Trophoblast cell (in vitro differentiated cells and primary cell): ENCODE measurements around the gene CELF1.

ENCODE experiments used
- DNase-seq, 2 donors: peaks; one replicate each; pipeline ENCODE4 v3.0.0-alpha.2; 2016
- H2AFZ ChIP-seq: 2 replicates; pipeline ENCODE4 v1.6.1; 2013; ENCODE audit warnings: low read length, moderate library complexity, mild to moderate bottlenecking; ENCODE audit not compliant: insufficient read depth, poor library complexity
- H2AK5ac ChIP-seq: 2 replicates; pipeline ENCODE4 v1.6.1; 2013; ENCODE audit warnings: mild to moderate bottlenecking, low read length
- H2BK120ac ChIP-seq: 2 replicates; pipeline ENCODE4 v1.6.1; 2013; ENCODE audit warnings: low read length, mild to moderate bottlenecking, moderate library complexity; ENCODE audit not compliant: insufficient read depth, poor library complexity
- H2BK12ac ChIP-seq: 2 replicates; pipeline ENCODE4 v1.6.1; 2013; ENCODE audit warnings: mild to moderate bottlenecking, low read length, moderate library complexity
- H2BK5ac ChIP-seq: 2 replicates; pipeline ENCODE4 v1.6.1; 2013; ENCODE audit warnings: low read length, low read depth, moderate library complexity, mild to moderate bottlenecking; ENCODE audit not compliant: poor library complexity
- H3K14ac ChIP-seq: 2 replicates; pipeline ENCODE4 v1.6.1; 2013; ENCODE audit warnings: mild to moderate bottlenecking, low read length
- H3K18ac ChIP-seq: 2 replicates; pipeline ENCODE4 v1.6.1; 2013; ENCODE audit warnings: mild to moderate bottlenecking, low read length
- H3K23ac ChIP-seq: 2 replicates; pipeline ENCODE4 v1.6.1; 2013; ENCODE audit warnings: low read length
- H3K27ac ChIP-seq: 2 replicates; pipeline ENCODE4 v1.5.1; 2013; ENCODE audit warnings: low read depth, mild to moderate bottlenecking, inconsistent platforms, low read length, moderate library complexity
- H3K27me3 ChIP-seq: 2 replicates; pipeline ENCODE4 v1.6.1; 2013; ENCODE audit warnings: inconsistent platforms, mild to moderate bottlenecking, low read length, moderate library complexity; ENCODE audit not compliant: insufficient read depth
- H3K36me3 ChIP-seq, 2 experiments: 1 replicate in 1 of 2; 2 replicates in 1 of 2; pipeline ENCODE4 v1.6.1; 2013; ENCODE audit warnings: low read length in 2 of 2, mild to moderate bottlenecking in 2 of 2, moderate library complexity in 1 of 2; ENCODE audit not compliant: insufficient read depth in 2 of 2, control insufficient read depth in 1 of 2
- H3K4ac ChIP-seq: 2 replicates; pipeline ENCODE4 v1.6.1; 2013; ENCODE audit warnings: low read depth, mild to moderate bottlenecking, low read length, moderate library complexity
- H3K4me1 ChIP-seq, 2 experiments: 1 replicate in 1 of 2; 2 replicates in 1 of 2; pipeline ENCODE4 v1.6.1; 2013; ENCODE audit warnings: low read length in 2 of 2, mild to moderate bottlenecking in 2 of 2, moderate library complexity in 1 of 2; ENCODE audit not compliant: insufficient read depth in 2 of 2, control insufficient read depth in 1 of 2
- H3K4me2 ChIP-seq: 2 replicates; pipeline ENCODE4 v1.6.1; 2013; ENCODE audit warnings: inconsistent platforms, mild to moderate bottlenecking, low read length, moderate library complexity
- H3K4me3 ChIP-seq: 2 replicates; pipeline ENCODE4 v1.5.1; 2013; ENCODE audit warnings: mild to moderate bottlenecking, low read depth, low read length, inconsistent platforms
- H3K79me1 ChIP-seq: one replicate; pipeline ENCODE4 v1.6.1; 2013; ENCODE audit warnings: low read length
- H3K79me2 ChIP-seq: 2 replicates; pipeline ENCODE4 v1.6.1; 2013; ENCODE audit warnings: low read length, mild to moderate bottlenecking; ENCODE audit not compliant: control insufficient read depth, insufficient read depth, poor library complexity
- H3K9ac ChIP-seq: 2 replicates; pipeline ENCODE4 v1.6.1; 2013; ENCODE audit warnings: mild to moderate bottlenecking, low read length
- H3K9me3 ChIP-seq: 2 replicates; pipeline ENCODE4 v1.6.1; 2013; ENCODE audit warnings: low read depth, mild to moderate bottlenecking, control low read depth, inconsistent platforms, low read length; ENCODE audit not compliant: insufficient read depth
- H4K12ac ChIP-seq: 2 replicates; pipeline ENCODE4 v1.6.1; 2013; ENCODE audit warnings: low read depth, mild to moderate bottlenecking, low read length, moderate library complexity
- H4K8ac ChIP-seq: 2 replicates; pipeline ENCODE4 v1.6.1; 2013; ENCODE audit warnings: low read depth, mild to moderate bottlenecking, low read length, moderate library complexity
- H4K91ac ChIP-seq: one replicate; pipeline ENCODE4 v1.6.1; 2013; ENCODE audit warnings: low read depth, mild to moderate bottlenecking, low read length, moderate library complexity
- WGBS: extraction: QIAGEN DNeasy Blood & Tissue Kit; methylation state at CpG from one replicate; pipeline ENCODE4 v1.1.7; 2013; ENCODE audit warnings: missing lambda C conversion rate; ENCODE audit not compliant: insufficient read length, insufficient coverage; ENCODE audit errors: extremely low coverage; 5-methylcytosine and 5-hydroxymethylcytosine counted together

The CELF1 gene

GRCh38 chr11:47440054-47440476, 112.9 kb downstream of the CELF1 start:
- WGBS: no CpG with 5 or more reads among the region's 2 CpGs
- H3K18ac ChIP-seq: no peak overlapping the region
- no peak overlapping the region for H2BK5ac ChIP-seq
- no peaks in the 10 kb centered on the region for H3K79me1 ChIP-seq
- no peaks in the 10 kb centered on the region for H3K27me3 ChIP-seq
- no peaks in the 10 kb centered on the region for H3K36me3 ChIP-seq
- H2AK5ac ChIP-seq: no peak overlapping the region
- no peak overlapping the region for H3K4me3 ChIP-seq
- no peak overlapping the region for H4K91ac ChIP-seq
- H3K4ac ChIP-seq: no peak overlapping the region
- no peak overlapping the region for H3K23ac ChIP-seq
- no peak overlapping the region for H2AFZ ChIP-seq
- no peak overlapping the region for H4K8ac ChIP-seq
- H3K4me1 ChIP-seq: no peaks in the 10 kb centered on the region
- no peaks in the 10 kb centered on the region for H3K79me2 ChIP-seq
- H3K9me3 ChIP-seq: no peaks in the 10 kb centered on the region
- H3K4me2 ChIP-seq: no peak overlapping the region
- no peak overlapping the region for H4K12ac ChIP-seq
- no peak overlapping the region for H3K27ac ChIP-seq
- DNase-seq: no peak
- H3K9ac ChIP-seq: no peak overlapping the region
- H3K14ac ChIP-seq: no peak overlapping the region
- H2BK120ac ChIP-seq: no peak overlapping the region
- H2BK12ac ChIP-seq: no peak overlapping the region

- Histone ChIP-seq H3K9ac (no peak overlapping the region), H3K27ac (no peak overlapping the region), H2BK120ac (no peak overlapping the region), H3K9me3 (no peaks in the 10 kb centered on the region), H3K18ac (no peak overlapping the region), H3K23ac (no peak overlapping the region), H2BK12ac (no peak overlapping the region), H3K4me2 (no peak overlapping the region), H2AFZ (no peak overlapping the region), H3K14ac (no peak overlapping the region), H3K4ac (no peak overlapping the region), H2BK5ac (no peak overlapping the region), H3K79me1 (no peaks in the 10 kb centered on the region), H2AK5ac (no peak overlapping the region), H3K4me1 (no peaks in the 10 kb centered on the region), H4K8ac (no peak overlapping the region), H3K36me3 (no peaks in the 10 kb centered on the region), H3K4me3 (no peak overlapping the region), H3K27me3 (no peaks in the 10 kb centered on the region), H4K12ac (no peak overlapping the region), H3K79me2 (no peaks in the 10 kb centered on the region), H4K91ac (no peak overlapping the region)
- no CpG with 5 or more reads among the region's 18 CpGs for WGBS
- no peak for DNase-seq
These were observed 114.2 kb downstream of the CELF1 start for GRCh38 chr11:47438721-47439120.

GRCh38 chr11:47437746-47438418, 115.0 kb downstream of the CELF1 start:
- Histone ChIP-seq H3K27ac (no peak overlapping the region), H4K8ac (no peak overlapping the region), H2AFZ (no peak overlapping the region), H3K4me3 (no peak overlapping the region), H3K79me1 (no peaks in the 10 kb centered on the region), H3K9ac (no peak overlapping the region), H2BK12ac (no peak overlapping the region), H3K79me2 (no peaks in the 10 kb centered on the region), H2BK5ac (no peak overlapping the region), H3K18ac (no peak overlapping the region), H3K23ac (no peak overlapping the region), H3K4me1 (no peaks in the 10 kb centered on the region), H2BK120ac (no peak overlapping the region), H3K36me3 (no peaks in the 10 kb centered on the region), H2AK5ac (no peak overlapping the region), H3K4ac (no peak overlapping the region), H4K91ac (no peak overlapping the region), H3K9me3 (no peaks in the 10 kb centered on the region), H3K27me3 (no peaks in the 10 kb centered on the region), H3K14ac (no peak overlapping the region), H4K12ac (no peak overlapping the region), H3K4me2 (no peak overlapping the region)
- DNase-seq: no peak
- WGBS: no CpG with 5 or more reads among the region's 16 CpGs

DNA sequence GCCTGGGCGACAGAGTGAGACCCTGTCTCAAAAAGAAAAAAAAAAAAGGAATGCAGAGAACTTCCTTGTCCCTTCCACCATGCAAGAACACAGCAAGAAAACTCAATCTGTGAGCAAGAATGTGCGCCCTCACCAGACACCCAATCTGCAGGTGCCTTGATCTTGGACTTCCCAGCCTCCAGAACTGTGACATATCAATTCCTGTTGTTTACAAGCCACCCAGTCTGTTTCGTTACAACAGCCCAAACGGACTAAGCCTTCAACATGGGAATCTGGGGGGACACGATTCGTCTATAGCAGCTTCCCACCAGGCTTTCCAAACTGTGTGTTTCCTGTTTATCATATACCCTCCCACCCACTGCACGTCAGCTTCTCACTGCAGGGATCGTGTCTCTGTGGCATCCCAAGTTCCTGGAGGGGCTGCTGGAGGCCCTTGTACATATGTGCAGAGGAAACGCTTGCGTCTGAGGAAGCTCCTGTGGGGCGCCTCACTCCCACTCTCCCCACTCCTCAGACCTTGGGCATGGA, 115.7 kb downstream of the CELF1 start:
- H3K4me3 ChIP-seq: no peak overlapping the region
- WGBS: no CpG with 5 or more reads among the region's 11 CpGs
- no peaks in the 10 kb centered on the region for H3K79me1 ChIP-seq
- H3K23ac ChIP-seq: no peak overlapping the region
- no peak overlapping the region for H2AK5ac ChIP-seq
- H2BK12ac ChIP-seq: no peak overlapping the region
- no peaks in the 10 kb centered on the region for H3K9me3 ChIP-seq
- no peaks in the 10 kb centered on the region for H3K27me3 ChIP-seq
- no peak overlapping the region for H3K14ac ChIP-seq
- DNase-seq: no peak
- H3K4me1 ChIP-seq: no peaks in the 10 kb centered on the region
- no peak overlapping the region for H3K18ac ChIP-seq
- H3K27ac ChIP-seq: no peak overlapping the region
- no peaks in the 10 kb centered on the region for H3K79me2 ChIP-seq
- no peak overlapping the region for H2AFZ ChIP-seq
- no peak overlapping the region for H2BK5ac ChIP-seq
- H2BK120ac ChIP-seq: no peak overlapping the region
- H4K12ac ChIP-seq: no peak overlapping the region
- no peak overlapping the region for H4K91ac ChIP-seq
- no peak overlapping the region for H4K8ac ChIP-seq
- no peak overlapping the region for H3K9ac ChIP-seq
- no peak overlapping the region for H3K4me2 ChIP-seq
- H3K36me3 ChIP-seq: no peaks in the 10 kb centered on the region
- H3K4ac ChIP-seq: no peak overlapping the region
